SK-N-SH (cell line): Measurements from ENCODE around the gene C1S. TPM values are rescaled to one million over a fixed set of nuclear protein-coding genes. Genes with fewer than 3 reads are reported as not detected.

ENCODE experiments used
- CTCF ChIA-PET: fragments of 300-600, 350-600 bp; formaldehyde crosslinking; extraction: SDS; loops from one replicate; lab custom pipeline; 2021; lab: Yijun Ruan, JAX
- POLR2A ChIA-PET: fragments of 350-600 bp; sonication (Branson Sonifier 250); formaldehyde crosslinking; extraction: SDS; loops from one replicate; lab custom pipeline; 2020; ENCODE audit warnings: antibody characterized with exemption, inconsistent platforms; lab: Yijun Ruan, JAX
- DNase-seq: peaks from one replicate; pipeline ENCODE4 v3.0.0; 2012
- H2AFZ ChIP-seq: fragments of 200-600 bp; sonication (generic); 2 replicates; pipeline ENCODE4 v1.8.1; 2016; ENCODE audit warnings: antibody characterized with exemption, mild to moderate bottlenecking, low read depth
- H3F3A ChIP-seq: fragments of 200-600 bp; sonication (generic); replicated peaks from 2 replicates; pipeline ENCODE3; 2016; ENCODE audit warnings: antibody characterized with exemption, mild to moderate bottlenecking; ENCODE audit not compliant: insufficient read depth
- H3K27ac ChIP-seq, 2 experiments: fragments of 200-500 bp in 1 of 2; fragments of 200-600 bp in 1 of 2; sonication (Bioruptor generic) in 1 of 2; sonication (generic), shearing (Covaris generic) in 1 of 2; 2 replicates each; pipeline versions ENCODE4 v1.5.1 to v1.6.1; 2014 to 2016; ENCODE audit warnings: low read depth in 2 of 2, inconsistent platforms in 1 of 2, low read length in 1 of 2, mild to moderate bottlenecking in 1 of 2, mixed read lengths in 1 of 2
- H3K27me3 ChIP-seq: fragments of 200-600 bp; sonication (generic), shearing (Covaris generic); 2 replicates; pipeline ENCODE4 v1.6.1; 2016; ENCODE audit warnings: mixed run types; ENCODE audit not compliant: insufficient read depth
- H3K36me3 ChIP-seq, 2 experiments: fragments of 200-500 bp in 1 of 2; fragments of 200-600 bp in 1 of 2; sonication (Bioruptor generic) in 1 of 2; sonication (generic) in 1 of 2; replicated peaks in 1 of 2; 2 replicates each; pipeline versions ENCODE3 to v1.5.1; 2014 to 2016; ENCODE audit warnings: low read length in 1 of 2, mild to moderate bottlenecking in 1 of 2; ENCODE audit not compliant: insufficient read depth in 2 of 2, control insufficient read depth in 1 of 2
- H3K4me1 ChIP-seq, 2 experiments: fragments of 200-500 bp in 1 of 2; fragments of 200-600 bp in 1 of 2; sonication (Bioruptor generic) in 1 of 2; sonication (generic), shearing (Covaris generic) in 1 of 2; 2 replicates each; pipeline versions ENCODE4 v1.5.1 to v1.6.1; 2014 to 2016; ENCODE audit warnings: low read depth in 1 of 2, low read length in 1 of 2, mixed run types in 1 of 2; ENCODE audit not compliant: insufficient read depth in 2 of 2, control insufficient read depth in 1 of 2
- H3K4me2 ChIP-seq: fragments of 200-600 bp; sonication (generic), shearing (Covaris generic); 2 replicates; pipeline ENCODE4 v1.6.1; 2017; ENCODE audit warnings: mixed run types
- H3K4me3 ChIP-seq, 2 experiments: fragments of 200-500 bp in 1 of 2; fragments of 200-600 bp in 1 of 2; sonication (Bioruptor generic) in 1 of 2; sonication (generic), shearing (Covaris generic) in 1 of 2; 2 replicates each; pipeline versions ENCODE4 v1.5.1 to v1.8.1; 2014 to 2016; ENCODE audit warnings: low read depth in 2 of 2, inconsistent platforms in 1 of 2, low read length in 1 of 2, mild to moderate bottlenecking in 1 of 2, mixed read lengths in 1 of 2, moderate library complexity in 1 of 2
- H3K79me2 ChIP-seq: fragments of 200-600 bp; sonication (generic); 2 replicates; pipeline ENCODE4 v1.8.1; 2017; ENCODE audit warnings: mild to moderate bottlenecking; ENCODE audit not compliant: insufficient read depth
- H3K9ac ChIP-seq: fragments of 200-600 bp; sonication (generic); 2 replicates; pipeline ENCODE4 v1.6.1; 2017; ENCODE audit warnings: mixed run types
- H3K9me2 ChIP-seq: fragments of 200-600 bp; sonication (generic); 2 replicates; pipeline ENCODE4 v1.6.1; 2017; ENCODE audit warnings: mixed run types
- H3K9me3 ChIP-seq: fragments of 200-600 bp; sonication (generic); 2 replicates; pipeline ENCODE4 v1.6.1; 2017; ENCODE audit warnings: mixed run types, mild to moderate bottlenecking, moderate library complexity
- H4K20me1 ChIP-seq: fragments of 200-600 bp; sonication (generic); 2 replicates; pipeline ENCODE4 v1.6.1; 2017; ENCODE audit warnings: mild to moderate bottlenecking, mixed run types; ENCODE audit not compliant: insufficient read depth
- CHD2 ChIP-seq: fragments of 150-350 bp; IDR thresholded peaks from 2 replicates; pipeline ENCODE4 v1.6.1; 2018; ENCODE audit warnings: low read length; ENCODE audit not compliant: partially characterized antibody
- ELF1 ChIP-seq: IDR thresholded peaks from 2 replicates; pipeline ENCODE4 v1.4.0; 2012
- EP300 ChIP-seq, 2 experiments: IDR thresholded peaks; 2 replicates each; pipeline versions ENCODE4 v1.4.0 to v1.6.1; 2012; ENCODE audit warnings: borderline replicate concordance in 1 of 2, low read depth in 1 of 2, low read length in 1 of 2
- FOSL2 ChIP-seq: IDR thresholded peaks from 2 replicates; pipeline ENCODE4 v1.4.0; 2012; ENCODE audit warnings: low read depth, mild to moderate bottlenecking, moderate library complexity, borderline replicate concordance
- FOXJ3 ChIP-seq: sonication (generic); formaldehyde crosslinking; IDR thresholded peaks from 2 replicates; pipeline ENCODE4 v1.5.1; 2020; ENCODE audit warnings: mild to moderate bottlenecking, missing genetic modification reagents
- GABPA ChIP-seq: IDR thresholded peaks from 2 replicates; pipeline ENCODE4 v1.4.0; 2012; ENCODE audit warnings: low read depth, mild to moderate bottlenecking
- SMC3 ChIP-seq: IDR thresholded peaks from 2 replicates; pipeline ENCODE4 v1.6.1; 2012; ENCODE audit warnings: low read depth, low read length, improper control_type of control experiment
- TAF1 ChIP-seq: IDR thresholded peaks from 2 replicates; pipeline ENCODE4 v1.6.1; 2012; ENCODE audit warnings: low read depth, mild to moderate bottlenecking, low read length, moderate library complexity, borderline replicate concordance
- TCF12 ChIP-seq: IDR thresholded peaks from 2 replicates; pipeline ENCODE4 v1.4.0; 2012
- TEAD4 ChIP-seq: IDR thresholded peaks from 2 replicates; pipeline ENCODE4 v1.4.0; 2012; ENCODE audit warnings: mild to moderate bottlenecking, borderline replicate concordance; ENCODE audit not compliant: insufficient read depth
- WGBS: methylation state at CpG from one replicate; pipeline ENCODE4 v1.1.6; 2017; ENCODE audit warnings: low lambda C conversion rate; 5-methylcytosine and 5-hydroxymethylcytosine counted together
- polyA plus RNA-seq, 3 experiments: library from polyadenylated mRNA; depleted of rRNA; stranded (reverse); fragments of >200 nt; gene quantifications; 2 replicates each; pipeline ENCODE4 v1.2.3, GENCODE V29; 2012
- TF ChIP-seq, protein P1 (sequence below): fragments of 150-350 bp; IDR thresholded peaks from 2 replicates; pipeline ENCODE4 v1.6.1; 2017; ENCODE audit warnings: antibody characterized with exemption, low read length, low read depth, borderline replicate concordance

The C1S gene
- polyA plus RNA-seq, 1 of the 3 experiments (the other 2 are of a cell fraction) = 14.5 TPM

DNA sequence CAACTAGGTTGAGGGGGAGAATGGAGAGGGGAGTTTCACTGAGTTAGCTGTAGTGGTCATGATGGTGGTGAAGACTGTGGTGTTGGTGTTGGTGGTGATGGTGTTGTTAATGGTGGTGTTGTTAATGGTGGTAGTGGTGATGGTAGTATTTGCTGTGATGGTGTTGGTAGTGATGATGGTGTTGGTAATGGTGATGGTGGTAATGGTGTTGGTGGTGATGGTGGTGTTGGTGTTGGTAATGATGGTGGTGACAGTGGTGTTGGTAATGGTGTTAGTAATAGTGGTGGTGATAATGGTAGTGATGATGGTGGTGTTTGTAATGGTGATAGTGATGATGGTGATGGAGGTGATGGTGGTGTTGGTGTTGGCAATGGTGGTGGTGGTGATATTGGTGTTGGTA, 22.6 kb downstream of the C1S start:
- Histone ChIP-seq H3K36me3 (no peaks in the 10 kb centered on the region), H3K4me2 (no peak overlapping the region), H3K79me2 (no peaks in the 10 kb centered on the region), H3K27ac (no peak overlapping the region), H4K20me1 (no peaks in the 10 kb centered on the region), H3F3A (peaks cover 7% of the 10 kb centered on the region), H3K27me3 (no peaks in the 10 kb centered on the region), H3K9ac (no peak overlapping the region), H3K9me2 (no peaks in the 10 kb centered on the region), H3K4me1 (peaks cover 0 to 3% of the 10 kb centered on the region in 2 experiments; a peak in 1 of 4 replicates), H3K9me3 (no peaks in the 10 kb centered on the region), H3K4me3 (no peak overlapping the region), H2AFZ (no peak overlapping the region)
- TF ChIP-seq TEAD4 (no peak), TAF1 (no peak), FOSL2 (no peak)
- DNase-seq = no peak
- POLR2A ChIA-PET = no interaction called here
- CTCF ChIA-PET = interaction anchor here (1.3 kb wide), 1 partner anchor 10 kb away, joined by 4 read pairs; the partner anchor contains the start of gene C1R

DNA sequence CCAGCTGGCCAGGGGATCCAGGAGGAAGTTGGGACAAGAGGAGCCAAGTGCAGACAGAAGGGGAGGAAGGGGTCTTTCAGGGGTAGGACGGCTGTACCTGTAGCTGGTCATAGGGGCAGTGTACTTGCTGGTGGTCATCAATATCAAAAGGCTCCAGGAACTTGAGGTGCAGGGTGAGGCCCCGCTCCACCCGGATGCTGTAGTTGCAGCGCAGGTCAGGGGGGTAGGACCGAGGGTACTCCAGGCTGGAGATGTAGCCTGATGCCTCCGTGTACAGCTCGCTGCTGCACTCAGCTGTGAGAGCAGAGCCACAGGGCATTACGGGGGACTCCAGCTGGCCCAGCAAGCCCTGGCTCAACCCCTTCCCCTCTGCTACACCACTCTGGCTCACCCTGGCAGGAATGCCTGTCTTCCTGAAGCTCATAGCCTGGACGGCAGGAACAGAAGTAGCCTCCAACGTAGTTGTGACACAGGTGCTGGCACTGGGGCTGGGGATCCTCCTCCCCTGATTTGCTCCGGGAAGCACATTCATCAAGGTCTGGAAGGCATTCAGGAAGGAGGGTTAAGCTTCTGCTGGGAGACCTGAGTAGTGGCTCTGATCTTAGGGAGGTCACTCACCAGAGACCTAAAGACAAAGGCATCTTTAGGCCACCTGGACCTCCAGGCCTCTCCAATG, 28.8 kb downstream of the C1S start:
- Histone ChIP-seq H3K36me3 (no peaks in the 10 kb centered on the region), H3K9me3 (no peaks in the 10 kb centered on the region), H3K4me3 (no peak overlapping the region), H3K27me3 (no peaks in the 10 kb centered on the region), H3K4me1 (peaks cover 0 to 8% of the 10 kb centered on the region in 2 experiments; a peak in 1 of 4 replicates), H3K27ac (no peak overlapping the region), H3K9me2 (no peaks in the 10 kb centered on the region), H3K79me2 (no peaks in the 10 kb centered on the region), H4K20me1 (no peaks in the 10 kb centered on the region), H3K4me2 (no peak overlapping the region), H3F3A (peaks cover 5% of the 10 kb centered on the region), H3K9ac (no peak overlapping the region), H2AFZ (no peak overlapping the region)
- no peak for DNase-seq
- TF ChIP-seq GABPA (no peak), SMC3 (no peak), CHD2 (no peak), ELF1 (no peak), TCF12 (no peak), EP300 (IDR thresholded peaks at IDR 0.05; ENCODE audit: borderline replicate concordance in 1 of 2, low read depth in 1 of 2, low read length in 1 of 2) (no peak), FOXJ3 (CRISPR knock-in tag) (no peak)
- TF ChIP-seq, protein P1, sequence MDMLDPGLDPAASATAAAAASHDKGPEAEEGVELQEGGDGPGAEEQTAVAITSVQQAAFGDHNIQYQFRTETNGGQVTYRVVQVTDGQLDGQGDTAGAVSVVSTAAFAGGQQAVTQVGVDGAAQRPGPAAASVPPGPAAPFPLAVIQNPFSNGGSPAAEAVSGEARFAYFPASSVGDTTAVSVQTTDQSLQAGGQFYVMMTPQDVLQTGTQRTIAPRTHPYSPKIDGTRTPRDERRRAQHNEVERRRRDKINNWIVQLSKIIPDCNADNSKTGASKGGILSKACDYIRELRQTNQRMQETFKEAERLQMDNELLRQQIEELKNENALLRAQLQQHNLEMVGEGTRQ = no peak
- CTCF ChIA-PET = interaction anchor here (0.8 to 3.9 kb wide), 7 partner anchors 20 to 165 kb away, joined by 3 to 12 read pairs (median 4); partner anchors contain the start of genes C1RL and C1S
- WGBS = 49% methylated on average over 4 of the region's 11 CpGs
- POLR2A ChIA-PET = no interaction called here
